HEK293 (cell line): ENCODE measurements around the gene BAIAP3.

Experiments used
- CTCF ChIA-PET: fragments of 350-600 bp; formaldehyde crosslinking; extraction: SDS; loops from one replicate; lab custom pipeline; 2021; ENCODE audit warnings: antibody characterized with exemption; lab: Yijun Ruan, JAX
- POLR2A ChIA-PET: fragments of 300-600 bp; formaldehyde crosslinking; extraction: SDS; loops from one replicate; lab custom pipeline; 2020; ENCODE audit warnings: antibody characterized with exemption, inconsistent platforms; lab: Yijun Ruan, JAX
- H3K27ac ChIP-seq: fragments of 200-500 bp; sonication (Bioruptor generic); 2 replicates; pipeline ENCODE4 v1.5.1; 2014; ENCODE audit warnings: low read depth, low read length, control low read depth, inconsistent platforms; ENCODE audit errors: extremely low read depth
- H3K36me3 ChIP-seq, 2 experiments: fragments of 200-500 bp in 1 of 2; sonication (Bioruptor generic) in 1 of 2; 1 replicate in 1 of 2; 2 replicates in 1 of 2; pipeline ENCODE4 v1.5.1; 2014 to 2017; ENCODE audit warnings: inconsistent platforms in 2 of 2, low read length in 2 of 2; ENCODE audit not compliant: control insufficient read depth in 2 of 2, insufficient read depth in 1 of 2
- H3K4me1 ChIP-seq: fragments of 200-500 bp; sonication (Bioruptor generic); 2 replicates; pipeline ENCODE4 v1.5.1; 2014; ENCODE audit warnings: mild to moderate bottlenecking, low read length, inconsistent platforms; ENCODE audit not compliant: control insufficient read depth, insufficient read depth
- H3K4me3 ChIP-seq: 2 replicates; pipeline ENCODE4 v1.5.1; 2011; ENCODE audit warnings: low read depth, mild to moderate bottlenecking, control low read depth, low read length, moderate library complexity
- H3K9me3 ChIP-seq: fragments of 200-500 bp; sonication (Bioruptor generic); 2 replicates; pipeline ENCODE4 v1.5.1; 2014; ENCODE audit warnings: low read depth, low read length, inconsistent platforms; ENCODE audit not compliant: control insufficient read depth, insufficient read depth
- BCL11A ChIP-seq: fragments of 450-650 bp; formaldehyde crosslinking; IDR thresholded peaks from 2 replicates; pipeline ENCODE4 v1.5.1; 2016; ENCODE audit warnings: low read depth, missing biosample characterization, missing genetic modification characterization
- GLIS1 ChIP-seq: fragments of 450-650 bp; formaldehyde crosslinking; IDR thresholded peaks from 2 replicates; pipeline ENCODE4 v1.5.1; 2016; ENCODE audit warnings: missing biosample characterization, missing genetic modification characterization
- INSM2 ChIP-seq: fragments of 450-650 bp; formaldehyde crosslinking; IDR thresholded peaks from 2 replicates; pipeline ENCODE4 v1.5.1; 2016; ENCODE audit warnings: missing biosample characterization, missing genetic modification characterization
- MEIS1 ChIP-seq: sonication (generic); formaldehyde crosslinking; IDR thresholded peaks from 2 replicates; pipeline ENCODE4 v1.8.1; 2022; ENCODE audit warnings: missing genetic modification reagents, mild to moderate bottlenecking, borderline replicate concordance
- PRDM1 ChIP-seq: fragments of 450-650 bp; formaldehyde crosslinking; IDR thresholded peaks from 2 replicates; pipeline ENCODE4; 2016; ENCODE audit warnings: missing biosample characterization, missing genetic modification characterization
- RBAK ChIP-seq: fragments of 450-650 bp; formaldehyde crosslinking; IDR thresholded peaks from 2 replicates; pipeline ENCODE4 v1.5.1; 2016; ENCODE audit warnings: missing biosample characterization, missing genetic modification characterization
- SETDB1 ChIP-seq: IDR thresholded peaks from one replicate; pipeline ENCODE4 v1.6.1; 2017; ENCODE audit warnings: mild to moderate bottlenecking, low read length, moderate library complexity, mixed read lengths; ENCODE audit not compliant: insufficient read length
- TCF7L2 ChIP-seq: IDR thresholded peaks from 2 replicates; pipeline ENCODE4 v1.6.1; 2011; ENCODE audit warnings: low read depth, mild to moderate bottlenecking, inconsistent platforms, low read length, moderate library complexity, borderline replicate concordance
- ZNF10 ChIP-seq: fragments of 450-650 bp; formaldehyde crosslinking; IDR thresholded peaks from 2 replicates; pipeline ENCODE4 v1.5.1; 2017; ENCODE audit warnings: missing biosample characterization, missing genetic modification characterization
- ZNF121 ChIP-seq: fragments of 450-650 bp; formaldehyde crosslinking; IDR thresholded peaks from 2 replicates; pipeline ENCODE4 v1.5.1; 2016; ENCODE audit warnings: missing biosample characterization, missing genetic modification characterization
- ZNF2 ChIP-seq: fragments of 450-650 bp; formaldehyde crosslinking; IDR thresholded peaks from 2 replicates; pipeline ENCODE4 v1.5.1; 2016; ENCODE audit warnings: missing biosample characterization, missing genetic modification characterization
- ZNF214 ChIP-seq: fragments of 450-650 bp; formaldehyde crosslinking; IDR thresholded peaks from 2 replicates; pipeline ENCODE4 v1.5.1; 2017; ENCODE audit warnings: missing biosample characterization, mild to moderate bottlenecking, missing genetic modification characterization, borderline replicate concordance
- ZNF394 ChIP-seq: fragments of 450-650 bp; formaldehyde crosslinking; IDR thresholded peaks from 2 replicates; pipeline ENCODE4 v1.5.1; 2016; ENCODE audit warnings: missing biosample characterization, missing genetic modification characterization, mild to moderate bottlenecking, moderate library complexity, borderline replicate concordance
- ZNF585B ChIP-seq: fragments of 450-650 bp; formaldehyde crosslinking; IDR thresholded peaks from 2 replicates; pipeline ENCODE4 v1.5.1; 2016; ENCODE audit warnings: missing biosample characterization, missing genetic modification characterization
- ZNF645 ChIP-seq: fragments of 450-650 bp; formaldehyde crosslinking; IDR thresholded peaks from 2 replicates; pipeline ENCODE4; 2016; ENCODE audit warnings: missing biosample characterization, missing genetic modification characterization
- ZNF660 ChIP-seq: fragments of 450-650 bp; IDR thresholded peaks from 2 replicates; pipeline ENCODE4 v1.5.1; 2018; ENCODE audit warnings: missing biosample characterization, mild to moderate bottlenecking, missing genetic modification characterization
- ZNF837 ChIP-seq: fragments of 450-650 bp; formaldehyde crosslinking; IDR thresholded peaks from 2 replicates; pipeline ENCODE4 v1.5.1; 2016; ENCODE audit warnings: missing biosample characterization, missing genetic modification characterization
- ZNF843 ChIP-seq: fragments of 450-650 bp; formaldehyde crosslinking; IDR thresholded peaks from 2 replicates; pipeline ENCODE4 v1.5.1; 2016; ENCODE audit warnings: missing biosample characterization, missing genetic modification characterization
- TF ChIP-seq, protein P1 (sequence below): fragments of 450-650 bp; formaldehyde crosslinking; IDR thresholded peaks from 2 replicates; pipeline ENCODE4 v1.5.1; 2016; ENCODE audit warnings: missing biosample characterization, missing genetic modification characterization, borderline replicate concordance
- TF ChIP-seq, protein P2 (sequence below): fragments of 450-650 bp; formaldehyde crosslinking; IDR thresholded peaks from 2 replicates; pipeline ENCODE4 v1.5.1; 2017; ENCODE audit warnings: missing biosample characterization, missing genetic modification characterization

The BAIAP3 gene

GRCh38 chr16:1316033-1316405 lies 17.4 kb upstream of the BAIAP3 start:
- TF ChIP-seq ZNF660 (tag by site-specific recombination) (no peak), GLIS1 (tag by site-specific recombination) (no peak), BCL11A (tag by site-specific recombination) (no peak), ZNF214 (tag by site-specific recombination) (no peak), RBAK (tag by site-specific recombination) (no peak), ZNF645 (no peak), SETDB1 (no peak), PRDM1 (no peak), ZNF10 (tag by site-specific recombination) (no peak), TCF7L2 (no peak), ZNF837 (tag by site-specific recombination) (no peak), INSM2 (tag by site-specific recombination) (no peak), ZNF2 (no peak), ZNF843 (tag by site-specific recombination) (no peak), ZNF394 (no peak), ZNF121 (no peak), MEIS1 (CRISPR knock-in tag) (no peak), ZNF585B (tag by site-specific recombination) (no peak)
- TF ChIP-seq, protein P1, sequence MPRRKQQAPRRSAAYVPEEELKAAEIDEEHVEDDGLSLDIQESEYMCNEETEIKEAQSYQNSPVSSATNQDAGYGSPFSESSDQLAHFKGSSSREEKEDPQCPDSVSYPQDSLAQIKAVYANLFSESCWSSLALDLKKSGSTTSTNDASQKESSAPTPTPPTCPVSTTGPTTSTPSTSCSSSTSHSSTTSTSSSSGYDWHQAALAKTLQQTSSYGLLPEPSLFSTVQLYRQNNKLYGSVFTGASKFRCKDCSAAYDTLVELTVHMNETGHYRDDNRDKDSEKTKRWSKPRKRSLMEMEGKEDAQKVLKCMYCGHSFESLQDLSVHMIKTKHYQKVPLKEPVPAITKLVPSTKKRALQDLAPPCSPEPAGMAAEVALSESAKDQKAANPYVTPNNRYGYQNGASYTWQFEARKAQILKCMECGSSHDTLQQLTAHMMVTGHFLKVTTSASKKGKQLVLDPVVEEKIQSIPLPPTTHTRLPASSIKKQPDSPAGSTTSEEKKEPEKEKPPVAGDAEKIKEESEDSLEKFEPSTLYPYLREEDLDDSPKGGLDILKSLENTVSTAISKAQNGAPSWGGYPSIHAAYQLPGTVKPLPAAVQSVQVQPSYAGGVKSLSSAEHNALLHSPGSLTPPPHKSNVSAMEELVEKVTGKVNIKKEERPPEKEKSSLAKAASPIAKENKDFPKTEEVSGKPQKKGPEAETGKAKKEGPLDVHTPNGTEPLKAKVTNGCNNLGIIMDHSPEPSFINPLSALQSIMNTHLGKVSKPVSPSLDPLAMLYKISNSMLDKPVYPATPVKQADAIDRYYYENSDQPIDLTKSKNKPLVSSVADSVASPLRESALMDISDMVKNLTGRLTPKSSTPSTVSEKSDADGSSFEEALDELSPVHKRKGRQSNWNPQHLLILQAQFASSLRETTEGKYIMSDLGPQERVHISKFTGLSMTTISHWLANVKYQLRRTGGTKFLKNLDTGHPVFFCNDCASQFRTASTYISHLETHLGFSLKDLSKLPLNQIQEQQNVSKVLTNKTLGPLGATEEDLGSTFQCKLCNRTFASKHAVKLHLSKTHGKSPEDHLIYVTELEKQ (tag by site-specific recombination), result no peak
- TF ChIP-seq, protein P2, sequence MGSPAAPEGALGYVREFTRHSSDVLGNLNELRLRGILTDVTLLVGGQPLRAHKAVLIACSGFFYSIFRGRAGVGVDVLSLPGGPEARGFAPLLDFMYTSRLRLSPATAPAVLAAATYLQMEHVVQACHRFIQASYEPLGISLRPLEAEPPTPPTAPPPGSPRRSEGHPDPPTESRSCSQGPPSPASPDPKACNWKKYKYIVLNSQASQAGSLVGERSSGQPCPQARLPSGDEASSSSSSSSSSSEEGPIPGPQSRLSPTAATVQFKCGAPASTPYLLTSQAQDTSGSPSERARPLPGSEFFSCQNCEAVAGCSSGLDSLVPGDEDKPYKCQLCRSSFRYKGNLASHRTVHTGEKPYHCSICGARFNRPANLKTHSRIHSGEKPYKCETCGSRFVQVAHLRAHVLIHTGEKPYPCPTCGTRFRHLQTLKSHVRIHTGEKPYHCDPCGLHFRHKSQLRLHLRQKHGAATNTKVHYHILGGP (tag by site-specific recombination), result no peak
- no peaks in the 10 kb centered on the region for H3K9me3 ChIP-seq
- peaks cover 14 to 96% of the 10 kb centered on the region in 2 experiments; a peak in 2 of 3 replicates for H3K36me3 ChIP-seq
- ChIA-PET POLR2A (interaction anchor here (1.1 kb wide), 1 partner anchor 11 kb away, joined by 4 read pairs; no protein-coding TSS in a partner anchor), CTCF (interaction anchor here (0.5 to 1.3 kb wide), 3 partner anchors 19 to 75 kb away, joined by 3 read pairs; no protein-coding TSS in a partner anchor)
- peaks cover 7% of the 10 kb centered on the region for H3K4me1 ChIP-seq
- no peak overlapping the region for H3K27ac ChIP-seq
- no peak overlapping the region for H3K4me3 ChIP-seq
